ENCODE results near the gene KRTAP10-2.

KRTAP10-2 gene

DNA sequence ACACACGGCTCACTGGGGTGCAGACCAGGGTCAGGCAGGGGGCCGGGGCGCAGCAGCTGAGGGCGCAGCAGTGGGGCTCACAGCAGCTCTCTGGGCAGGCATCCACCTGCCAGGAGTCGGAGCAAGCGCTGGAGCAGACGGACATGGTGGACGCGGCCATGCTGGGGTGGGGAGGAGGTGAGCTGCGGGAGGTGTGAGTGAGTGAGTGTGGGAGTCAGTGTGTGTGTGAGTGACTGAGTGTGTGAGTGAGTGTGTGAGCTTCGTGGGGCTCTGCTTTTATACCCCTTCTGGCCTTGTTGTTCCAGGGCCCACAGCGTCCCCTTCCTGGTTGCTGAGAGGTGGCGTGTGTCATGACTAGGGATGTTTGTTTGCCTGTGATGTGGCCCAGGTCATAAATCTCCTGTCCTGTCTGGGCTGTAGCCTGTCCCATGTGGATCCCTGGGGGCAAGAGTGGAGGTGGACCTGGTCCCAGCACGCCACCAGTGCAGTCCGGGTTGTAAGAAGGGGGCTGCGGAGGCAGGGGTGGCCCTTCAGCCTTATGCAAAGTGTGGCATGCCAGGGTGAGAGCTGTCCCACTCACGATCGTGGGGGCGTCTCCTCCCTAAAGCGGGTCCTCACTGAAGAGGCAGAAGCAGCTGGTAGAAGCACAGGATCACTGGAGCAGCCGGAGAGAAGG is 11.2 kb downstream of the KRTAP10-2 start, which contains the start of gene KRTAP10-1:
Gene KRTAP10-1 (minus strand): TSS at position 205 of the 676 bp plus-strand sequence. CDS start 45 bp downstream, at position 160.
- DNase-seq (ENCODE audit: low spot score) = no peak

DNA sequence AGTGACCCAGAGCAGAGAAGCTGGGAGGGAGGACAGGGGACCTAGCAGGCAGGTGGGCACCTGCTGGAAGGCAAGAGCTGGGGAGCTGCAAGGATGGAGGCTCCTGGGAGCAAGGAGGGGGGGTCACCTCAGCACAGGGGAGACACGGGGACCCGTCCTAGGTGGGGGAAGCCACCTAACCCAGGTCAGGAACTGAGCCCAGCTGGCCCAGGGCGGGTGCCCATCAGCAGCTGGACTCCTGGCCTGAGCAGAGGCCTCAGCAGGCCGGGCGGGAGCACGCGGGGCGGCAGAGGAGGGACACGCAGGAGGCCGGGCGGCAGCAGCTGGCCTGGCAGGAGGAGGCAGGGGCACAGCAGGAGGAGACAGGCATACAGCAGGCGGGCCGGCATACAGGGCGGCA is 12.3 kb downstream of the KRTAP10-2 start:
- no peak for DNase-seq (ENCODE audit: low spot score)

DNA sequence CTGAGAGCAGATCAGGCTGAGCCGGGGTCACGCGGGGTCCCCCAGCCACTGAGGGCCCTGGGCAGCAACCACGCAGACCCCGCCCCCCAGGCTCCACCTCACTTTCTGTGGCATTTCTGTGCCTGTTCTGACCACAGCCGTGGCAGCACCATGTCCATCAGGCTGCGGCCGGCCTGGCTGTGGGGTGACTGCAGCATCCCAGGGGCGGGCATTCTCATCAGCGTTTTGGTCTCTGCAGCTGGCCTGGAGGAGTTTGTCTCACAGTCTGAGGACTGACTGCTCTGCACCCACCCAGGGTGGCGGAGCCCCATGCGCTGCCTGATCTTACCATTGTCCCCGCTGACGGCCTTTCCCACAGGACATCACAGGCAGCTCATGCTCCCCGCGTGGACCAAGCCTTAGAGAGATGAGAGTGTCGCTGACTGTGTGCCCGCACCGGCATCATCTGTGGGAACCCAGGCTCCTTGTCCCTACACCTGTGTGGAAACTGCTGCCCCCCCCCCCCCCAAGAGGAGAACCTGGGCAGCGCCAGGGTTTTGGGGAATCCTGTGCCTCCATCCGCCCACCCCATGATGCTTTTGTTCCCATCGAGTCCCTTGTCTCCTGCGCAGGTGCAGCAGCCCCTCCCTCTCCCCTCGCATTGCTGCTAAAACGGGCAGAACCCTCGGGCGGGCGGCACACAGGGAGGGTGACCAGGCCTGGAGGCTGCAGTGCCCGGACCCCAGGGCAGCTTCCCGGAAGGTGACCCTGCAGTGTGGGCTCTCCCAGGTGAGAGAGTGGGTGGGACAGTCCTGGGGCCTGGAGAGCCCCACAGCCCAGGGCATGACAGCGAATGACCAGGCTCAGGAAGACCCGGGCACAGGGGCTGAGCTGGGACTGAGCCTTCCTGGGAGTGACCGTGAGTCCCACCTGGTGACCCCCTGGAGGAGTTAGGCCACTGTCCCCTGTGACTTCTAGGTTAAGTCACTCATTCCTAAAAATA is 13.1 kb downstream of the KRTAP10-2 start:
- no peak for DNase-seq (ENCODE audit: low spot score)

DNA sequence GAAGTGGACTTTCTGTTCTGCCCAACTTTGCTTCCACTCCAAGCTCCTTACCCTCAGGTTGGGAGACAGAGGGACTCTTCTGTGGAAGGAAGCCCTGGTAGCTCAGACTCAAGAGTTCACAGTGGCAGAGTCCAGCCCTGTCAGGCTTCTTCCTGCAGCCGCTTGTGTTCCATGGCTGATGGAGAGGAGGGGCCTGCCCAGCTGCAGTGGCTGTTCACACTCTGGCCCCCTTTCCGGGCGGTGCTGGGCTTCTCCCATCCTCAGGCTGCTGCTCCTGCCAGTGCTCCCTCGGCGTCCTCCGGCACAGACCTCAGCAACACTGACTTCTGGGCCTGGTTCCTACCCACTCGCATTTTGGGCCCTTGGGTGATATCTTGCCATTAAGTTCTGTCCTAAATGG is 15.3 kb downstream of the KRTAP10-2 start:
- no peak for DNase-seq (ENCODE audit: low spot score)

DNA sequence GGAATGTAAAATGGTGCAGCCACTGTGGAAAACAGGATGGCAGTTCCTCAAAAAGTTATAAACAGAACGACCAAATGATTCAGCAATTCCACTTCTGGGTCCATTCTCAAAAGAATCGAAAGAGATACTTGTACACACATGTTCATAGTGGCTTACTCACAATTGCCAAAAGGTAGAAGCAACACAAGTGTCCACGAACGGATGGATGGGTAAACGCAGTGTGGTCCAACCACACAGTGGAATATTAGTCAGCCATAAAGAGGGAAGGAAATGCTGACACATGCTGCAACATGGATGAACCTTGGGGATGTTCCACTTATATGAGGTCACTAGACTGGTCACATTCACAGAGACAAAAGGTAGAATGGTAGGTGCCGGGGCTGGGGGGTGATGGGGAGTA is 16.6 kb downstream of the KRTAP10-2 start:
- no peak for DNase-seq (ENCODE audit: low spot score)

DNA sequence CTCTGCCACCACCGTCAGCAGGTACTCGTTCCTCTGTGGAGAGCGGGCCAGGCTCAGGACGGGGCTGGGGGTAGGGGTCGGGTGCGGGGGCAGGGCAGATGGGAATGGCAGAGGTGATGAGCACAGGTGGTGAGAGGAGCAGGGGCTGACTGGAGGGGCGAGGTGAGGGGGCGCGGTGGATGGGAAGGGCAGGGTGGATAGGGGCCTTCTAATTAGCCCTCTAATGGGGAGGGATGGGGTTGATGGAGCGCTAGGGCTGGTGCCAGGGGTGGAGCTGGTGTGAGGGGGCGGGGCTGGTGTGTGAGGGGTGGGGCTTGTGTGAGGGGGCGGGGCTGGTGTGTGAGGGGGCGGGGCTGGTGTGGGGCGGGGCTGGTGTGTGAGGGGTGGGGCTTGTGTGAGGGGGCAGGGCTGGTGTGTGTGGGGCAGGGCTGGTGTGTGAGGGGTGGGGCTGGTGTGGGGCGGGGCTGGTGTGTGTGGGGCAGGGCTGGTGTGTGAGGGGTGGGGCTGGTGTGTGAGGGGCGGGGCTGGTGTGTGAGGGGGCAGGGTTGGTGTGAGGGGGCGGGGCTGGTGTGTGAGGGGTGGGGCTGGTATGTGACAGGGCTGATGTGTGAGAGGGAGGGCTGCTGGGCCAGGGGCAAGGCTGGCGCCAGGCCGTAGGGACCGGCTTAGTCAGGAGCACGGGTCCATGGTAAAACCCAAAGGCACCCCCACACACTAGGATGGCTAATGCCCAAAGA is 17.2 kb downstream of the KRTAP10-2 start:
- no peak for DNase-seq (ENCODE audit: low spot score)

DNA sequence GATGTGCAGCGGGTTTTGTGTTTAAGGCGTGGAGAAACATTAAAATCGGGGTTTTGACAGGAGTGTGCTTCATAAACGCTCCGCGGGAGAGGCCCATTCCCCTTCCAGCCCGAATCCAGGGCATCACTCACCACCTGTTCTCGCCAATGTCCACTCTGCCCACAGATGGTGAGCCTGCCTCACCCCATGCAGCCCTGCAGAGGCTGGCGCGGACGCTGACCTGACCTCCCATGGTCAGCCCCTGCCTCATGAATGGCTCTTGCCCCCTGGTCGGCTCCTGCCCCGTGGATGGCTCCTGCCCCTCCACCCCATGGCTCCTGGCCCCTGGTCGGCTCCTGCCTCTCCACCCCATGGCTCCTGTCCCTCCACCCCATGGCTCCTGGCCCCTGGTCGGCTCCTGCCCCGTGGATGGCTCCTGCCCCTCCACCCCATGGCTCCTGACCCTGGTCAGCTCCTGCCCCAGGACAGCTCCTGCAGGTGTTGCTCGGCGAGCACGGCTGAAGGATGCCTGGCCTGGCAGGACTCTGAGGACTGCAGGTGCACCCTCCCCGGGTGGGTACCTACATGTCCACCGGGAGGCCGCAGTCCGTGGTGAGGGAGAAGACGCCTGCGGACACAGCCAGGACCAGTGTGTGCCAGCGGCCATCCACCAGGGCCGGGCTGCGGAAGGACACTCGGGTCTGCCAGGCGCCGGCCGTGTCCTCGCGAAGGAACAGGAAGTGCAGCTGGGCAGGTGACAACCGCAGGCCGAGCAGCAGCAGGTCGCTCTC is 18.0 kb downstream of the KRTAP10-2 start:
- DNase-seq (ENCODE audit: low spot score) = no peak

DNA sequence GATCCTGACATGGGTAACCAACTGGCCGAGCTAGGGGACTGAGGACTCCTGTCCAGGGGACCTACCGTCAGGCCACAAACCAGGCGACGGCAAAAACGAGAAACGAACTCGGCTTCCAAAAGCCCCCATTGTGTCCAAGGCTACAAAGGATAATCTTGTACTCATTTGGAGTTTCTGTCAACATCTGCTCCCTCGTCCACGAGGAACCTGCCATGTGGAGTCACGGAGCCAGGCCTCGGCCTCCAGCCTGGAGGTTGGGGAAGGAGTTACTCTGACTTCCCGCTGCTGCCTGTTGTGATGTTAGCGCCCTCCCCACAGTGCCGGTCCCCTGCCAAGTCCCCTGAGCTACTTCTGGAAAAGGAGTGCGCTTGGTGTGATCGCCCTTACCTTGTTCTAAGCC is 18.6 kb downstream of the KRTAP10-2 start:
- no peak for DNase-seq (ENCODE audit: low spot score)

DNA sequence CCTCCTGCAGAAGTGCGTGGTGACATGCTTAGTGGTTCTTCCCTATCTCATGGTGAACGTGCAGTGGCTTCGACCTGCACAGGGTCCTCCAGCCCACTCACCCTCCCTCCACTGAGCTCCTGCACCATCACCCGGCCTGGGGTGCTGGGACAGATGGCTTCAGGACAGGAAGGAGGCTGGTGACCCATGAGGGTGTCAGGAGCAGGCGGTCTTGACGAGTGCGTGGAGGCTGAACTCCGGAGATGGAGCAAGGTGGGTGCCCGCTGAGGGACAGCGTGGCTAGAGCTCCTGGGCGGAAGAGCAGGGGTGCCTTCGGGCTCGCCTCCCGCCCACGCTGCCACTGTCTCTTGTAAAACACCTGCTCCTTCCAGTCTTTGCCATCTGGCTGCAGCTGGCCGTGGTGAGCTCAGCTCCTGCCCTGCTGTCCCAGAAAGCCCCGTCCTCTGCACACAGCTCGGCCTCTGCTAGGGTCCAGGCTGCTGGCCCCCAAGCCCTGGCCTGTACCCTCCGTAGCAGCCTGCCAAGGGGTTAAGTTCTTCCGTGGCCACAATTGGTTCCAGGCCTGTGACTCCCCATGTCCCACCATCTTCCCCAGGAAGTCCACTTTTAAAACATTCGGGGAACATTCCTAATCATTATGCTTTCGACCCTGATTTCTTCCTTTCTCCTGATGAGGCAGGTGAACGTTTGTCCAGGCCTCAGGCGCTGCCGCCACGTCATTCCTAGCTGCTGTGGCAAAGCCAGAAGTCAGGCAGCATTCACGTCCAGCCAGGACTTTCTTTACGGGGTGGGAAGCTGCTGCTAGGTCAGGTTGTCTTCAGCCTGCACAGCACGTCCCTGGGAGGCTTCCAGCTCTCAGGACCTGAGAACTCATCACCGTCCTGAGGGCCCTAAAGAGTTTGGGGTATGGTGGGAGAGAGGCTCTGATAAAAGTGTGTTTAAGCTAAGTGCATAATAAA is 19.4 kb downstream of the KRTAP10-2 start:
- no peak for DNase-seq (ENCODE audit: low spot score)

DNA sequence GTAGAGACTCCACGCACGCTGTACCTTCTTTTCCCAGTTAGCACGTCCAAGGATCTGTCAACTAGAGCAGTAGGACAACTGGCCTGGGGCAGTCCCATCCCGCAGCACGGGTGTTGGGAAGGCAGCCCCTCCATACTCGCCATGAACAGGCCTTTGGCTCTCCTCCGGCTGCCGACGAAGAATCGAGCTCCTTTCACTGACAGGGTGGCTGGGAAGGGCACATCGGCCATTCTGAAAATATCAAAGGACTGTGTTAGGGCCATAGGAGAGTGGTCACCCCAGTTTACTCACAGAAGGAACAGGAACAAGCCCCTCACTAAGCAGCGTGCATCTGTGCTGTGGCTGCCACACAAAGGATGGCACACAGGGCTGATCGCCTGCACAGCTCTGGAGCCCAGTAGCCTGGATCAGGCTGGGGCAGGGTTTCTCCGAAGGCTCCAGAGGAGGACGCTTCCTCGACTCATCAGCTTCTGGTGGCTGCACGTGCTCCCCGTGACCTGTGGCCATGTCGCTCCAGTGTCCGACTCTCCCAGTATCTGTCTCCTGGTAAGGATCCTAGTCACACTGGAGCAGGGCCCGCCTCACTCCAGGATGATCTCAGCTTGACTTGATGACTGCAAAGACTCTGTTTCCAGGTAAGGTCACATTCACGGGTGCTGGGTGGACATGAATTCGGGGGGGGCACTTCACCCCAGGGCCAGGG is 20.3 kb downstream of the KRTAP10-2 start:
- DNase-seq (ENCODE audit: low spot score) = no peak

DNA sequence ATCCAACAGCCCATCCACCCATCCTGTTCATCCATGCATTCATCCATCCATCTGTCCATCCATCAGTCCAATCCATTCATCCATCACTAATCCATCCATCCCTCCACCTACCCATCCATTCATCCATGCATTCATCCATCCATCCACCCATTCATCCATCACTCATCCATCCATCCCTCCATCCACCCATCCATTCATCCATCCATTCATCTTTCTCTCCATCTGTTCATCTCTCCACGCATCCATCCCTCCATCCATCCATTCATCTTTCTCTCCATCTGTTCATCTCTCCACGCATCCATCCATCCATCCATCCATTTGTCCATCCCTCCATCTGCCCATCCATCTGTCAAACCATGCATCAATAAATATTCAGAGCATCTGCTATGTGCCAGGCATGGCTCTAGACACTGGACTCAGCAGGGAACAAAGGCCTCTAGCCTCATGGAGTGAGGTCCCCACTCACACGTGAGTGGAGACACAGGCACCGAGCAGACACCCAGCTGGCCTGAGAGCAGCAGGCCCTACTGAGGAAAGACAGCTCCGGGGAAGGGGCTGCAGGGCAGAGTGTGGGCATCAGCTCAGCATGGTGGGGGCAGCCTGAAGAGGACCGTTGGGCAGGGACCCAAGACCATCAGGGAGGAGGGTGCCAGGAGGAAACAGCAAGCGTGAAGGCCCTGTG is 20.9 kb downstream of the KRTAP10-2 start:
- no peak for DNase-seq (ENCODE audit: low spot score)

DNA sequence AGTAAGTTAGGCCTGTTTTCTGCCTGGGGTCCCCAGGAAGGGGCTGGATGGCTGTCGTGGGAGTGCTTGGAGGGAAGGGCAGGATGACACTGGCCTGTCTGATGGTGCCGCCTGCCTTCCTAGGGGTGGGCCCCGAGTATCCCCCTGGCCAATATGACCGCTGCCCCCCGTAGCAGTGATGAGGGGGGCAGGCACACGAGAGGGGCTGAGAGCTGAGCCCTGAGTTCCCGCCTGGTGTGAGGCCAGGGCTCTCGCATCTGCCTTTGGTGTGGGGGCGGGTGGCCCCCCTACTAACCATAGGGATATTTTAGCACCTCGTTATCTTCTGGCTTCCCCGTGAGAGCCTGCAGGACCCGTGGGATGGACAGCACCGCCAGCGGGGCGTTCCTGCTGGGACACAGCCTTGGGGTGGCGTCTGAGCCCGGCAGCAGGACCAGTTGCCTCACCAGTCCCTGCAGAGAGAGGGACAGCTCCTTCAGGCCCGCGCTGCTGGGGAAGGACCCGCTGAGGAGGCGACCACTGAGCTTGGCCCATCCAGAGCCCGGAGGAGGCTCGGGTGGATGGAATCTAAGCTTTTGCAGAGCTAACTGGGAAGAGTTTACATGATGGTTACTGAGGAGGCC is 21.7 kb downstream of the KRTAP10-2 start:
- DNase-seq (ENCODE audit: low spot score) = no peak

DNA sequence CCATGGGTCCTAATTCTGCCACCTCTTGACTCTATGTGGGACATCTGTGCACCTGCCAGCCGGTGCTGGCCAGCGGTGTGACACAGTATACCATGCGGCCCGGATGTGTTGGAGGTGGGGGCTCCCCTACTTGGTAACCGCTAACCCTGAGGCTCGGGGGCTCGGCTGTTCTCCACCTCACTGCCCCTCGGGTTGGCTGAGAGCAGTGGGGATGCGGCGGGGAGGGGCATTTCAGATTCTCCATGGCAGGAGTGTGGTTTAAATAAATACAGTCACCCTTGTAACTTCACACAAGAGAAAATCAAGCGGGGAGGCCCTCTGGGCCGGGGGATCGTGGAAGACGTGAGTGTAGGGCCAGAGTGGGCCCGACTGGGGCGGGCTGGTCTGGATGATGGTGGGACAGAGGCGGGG is 22.3 kb downstream of the KRTAP10-2 start:
- no peak for DNase-seq (ENCODE audit: low spot score)

DNA sequence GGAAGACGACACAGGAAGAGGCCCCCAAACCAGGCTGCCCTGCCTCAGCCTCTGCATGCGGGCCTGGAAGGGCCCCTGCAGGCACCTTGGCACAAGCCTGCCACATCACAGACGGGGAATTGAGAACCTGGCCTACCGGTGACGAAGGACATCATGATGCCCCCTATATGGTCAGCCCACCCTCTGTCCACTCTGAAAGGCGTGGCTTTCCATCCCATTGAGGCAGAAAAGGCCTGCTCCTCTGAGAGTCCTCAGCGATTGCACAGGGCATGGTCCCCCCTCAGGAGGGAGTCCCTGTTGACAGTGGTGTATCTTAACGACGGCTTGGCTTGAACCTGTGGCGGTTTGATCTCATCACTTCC is 22.7 kb downstream of the KRTAP10-2 start:
- no peak for DNase-seq (ENCODE audit: low spot score)

DNA sequence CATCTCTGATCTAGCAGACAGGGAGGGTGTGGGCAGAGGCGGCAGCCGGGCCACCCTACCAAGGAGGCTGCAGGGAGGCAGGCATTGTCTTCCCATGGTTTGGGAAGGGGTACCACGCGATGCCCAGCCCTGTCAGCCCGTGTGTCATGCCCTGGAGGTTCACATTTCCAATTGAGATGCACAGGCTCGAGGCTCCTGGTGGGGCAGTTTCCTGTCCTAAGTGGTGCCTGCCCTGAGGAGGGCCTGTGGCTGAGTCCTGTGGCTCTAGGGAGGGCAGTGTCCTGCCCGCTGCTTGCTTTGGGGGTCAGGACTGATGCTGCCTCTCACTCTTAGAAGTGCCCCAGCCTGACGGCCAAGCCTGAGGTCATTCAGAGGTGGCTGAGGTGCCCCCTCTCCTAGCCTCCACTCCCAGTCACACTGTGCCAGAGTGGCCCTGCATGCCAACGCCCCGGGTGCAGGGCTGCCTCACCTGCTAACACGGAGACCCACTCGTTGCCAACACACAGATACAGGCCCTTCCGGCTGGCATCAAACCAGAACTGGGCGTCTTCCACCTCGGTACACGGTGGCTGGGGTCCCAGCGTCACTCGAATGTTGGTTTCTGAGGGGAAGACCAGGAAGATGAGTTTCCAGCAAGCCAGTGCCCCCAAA is 23.2 kb downstream of the KRTAP10-2 start:
- DNase-seq (ENCODE audit: low spot score) = no peak

DNA sequence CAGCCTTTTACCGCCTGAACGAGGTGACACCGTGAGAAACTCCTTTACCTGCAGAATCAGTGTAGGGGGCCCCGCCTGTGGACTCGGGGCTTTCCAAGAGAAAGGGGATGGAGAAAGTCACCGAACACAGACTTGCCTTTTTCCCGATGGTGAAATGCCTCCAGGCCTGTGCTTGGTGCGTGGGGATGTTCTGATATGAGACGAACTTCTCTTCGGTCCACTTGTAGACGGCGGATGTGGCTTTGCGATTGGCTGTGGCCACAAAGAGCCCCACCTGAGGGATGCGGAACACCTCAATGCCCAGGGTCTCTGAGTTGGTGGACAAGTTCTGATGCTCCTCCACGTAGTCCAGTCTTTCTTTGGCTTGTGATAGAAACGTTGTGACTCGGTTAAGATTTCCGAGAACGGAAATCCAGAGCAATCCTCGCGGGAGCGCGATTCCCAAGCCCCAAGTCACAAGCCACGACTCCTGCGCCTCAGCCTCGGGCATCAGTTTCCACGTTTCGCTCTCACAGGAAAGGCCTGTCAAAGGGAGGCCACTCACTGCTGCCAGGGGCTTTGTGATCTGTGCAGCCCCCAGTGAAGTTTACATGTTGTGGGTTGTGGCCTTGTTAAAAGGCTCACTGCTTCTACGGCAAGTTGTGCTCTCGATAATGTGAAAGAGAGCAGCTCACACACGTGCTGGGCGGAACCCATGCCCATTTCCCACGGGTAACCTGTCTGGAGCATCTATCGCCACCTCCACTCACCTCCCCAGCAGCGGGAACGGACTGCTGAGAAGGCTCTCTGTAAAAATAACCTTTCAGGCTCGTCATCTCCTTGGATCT is 23.9 kb downstream of the KRTAP10-2 start:
- DNase-seq (ENCODE audit: low spot score) = no peak
